Measurements from ENCODE around the gene PDCD5. TPM values are rescaled to one million over a fixed set of nuclear protein-coding genes. Genes with fewer than 3 reads are reported as not detected.
"Not testable (repeated sequence)": the region's sequence is repeated elsewhere in the genome, so short reads cannot be mapped to it uniquely, and the experiment has no call there.

The PDCD5 gene
- total RNA-seq, 4 donors from 2014 or later, result 14.7 to 82.6 (median 48.7) TPM

DNA sequence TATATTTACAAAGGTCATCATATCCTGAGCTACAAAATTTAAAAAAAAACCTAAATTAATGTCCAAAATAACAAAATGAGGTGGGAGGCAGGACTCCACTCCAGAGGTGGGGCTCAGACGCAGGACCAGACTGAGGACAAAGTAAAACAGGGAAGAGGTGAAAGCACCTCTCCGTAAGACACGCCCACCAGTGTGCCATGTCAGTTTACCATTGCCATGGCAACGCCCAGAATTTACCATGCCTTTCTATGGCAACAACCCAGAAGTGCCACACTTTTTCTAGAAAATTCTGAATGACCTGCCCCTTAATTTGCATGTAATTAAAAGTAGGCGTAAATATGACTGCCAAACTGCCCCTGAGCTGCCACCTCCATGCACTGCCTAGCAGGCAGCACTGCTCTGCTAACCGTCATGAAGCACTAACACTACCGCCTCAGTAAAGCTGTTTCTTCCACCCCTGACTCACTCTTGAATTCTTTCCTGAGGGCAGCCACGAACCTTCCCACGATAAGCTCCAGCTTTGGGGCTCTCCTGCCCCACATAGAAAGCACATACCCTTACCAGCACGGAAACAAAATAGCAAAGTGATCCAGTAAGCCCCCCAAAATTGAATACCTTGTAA, 22.3 kb upstream of the PDCD5 start:
- intact Hi-C loops (cut with DNase I; ENCODE audit: low total_unique reads), result no loop called here
- TF ChIP-seq POLR2A (IDR thresholded peaks at IDR 0.05), result no peak
- TF ChIP-seq, protein P1, sequence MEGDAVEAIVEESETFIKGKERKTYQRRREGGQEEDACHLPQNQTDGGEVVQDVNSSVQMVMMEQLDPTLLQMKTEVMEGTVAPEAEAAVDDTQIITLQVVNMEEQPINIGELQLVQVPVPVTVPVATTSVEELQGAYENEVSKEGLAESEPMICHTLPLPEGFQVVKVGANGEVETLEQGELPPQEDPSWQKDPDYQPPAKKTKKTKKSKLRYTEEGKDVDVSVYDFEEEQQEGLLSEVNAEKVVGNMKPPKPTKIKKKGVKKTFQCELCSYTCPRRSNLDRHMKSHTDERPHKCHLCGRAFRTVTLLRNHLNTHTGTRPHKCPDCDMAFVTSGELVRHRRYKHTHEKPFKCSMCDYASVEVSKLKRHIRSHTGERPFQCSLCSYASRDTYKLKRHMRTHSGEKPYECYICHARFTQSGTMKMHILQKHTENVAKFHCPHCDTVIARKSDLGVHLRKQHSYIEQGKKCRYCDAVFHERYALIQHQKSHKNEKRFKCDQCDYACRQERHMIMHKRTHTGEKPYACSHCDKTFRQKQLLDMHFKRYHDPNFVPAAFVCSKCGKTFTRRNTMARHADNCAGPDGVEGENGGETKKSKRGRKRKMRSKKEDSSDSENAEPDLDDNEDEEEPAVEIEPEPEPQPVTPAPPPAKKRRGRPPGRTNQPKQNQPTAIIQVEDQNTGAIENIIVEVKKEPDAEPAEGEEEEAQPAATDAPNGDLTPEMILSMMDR (IDR thresholded peaks at IDR 0.05), result no peak
- Histone ChIP-seq H3K9me3 (no peaks in the 10 kb centered on the region), H3K4me3 (no peak overlapping the region), H3K36me3 (no peaks in the 10 kb centered on the region), H3K27me3 (no peaks in the 10 kb centered on the region), H3K4me1 (no peaks in the 10 kb centered on the region), H3K27ac (no peak overlapping the region)
- no peak for DNase-seq

DNA sequence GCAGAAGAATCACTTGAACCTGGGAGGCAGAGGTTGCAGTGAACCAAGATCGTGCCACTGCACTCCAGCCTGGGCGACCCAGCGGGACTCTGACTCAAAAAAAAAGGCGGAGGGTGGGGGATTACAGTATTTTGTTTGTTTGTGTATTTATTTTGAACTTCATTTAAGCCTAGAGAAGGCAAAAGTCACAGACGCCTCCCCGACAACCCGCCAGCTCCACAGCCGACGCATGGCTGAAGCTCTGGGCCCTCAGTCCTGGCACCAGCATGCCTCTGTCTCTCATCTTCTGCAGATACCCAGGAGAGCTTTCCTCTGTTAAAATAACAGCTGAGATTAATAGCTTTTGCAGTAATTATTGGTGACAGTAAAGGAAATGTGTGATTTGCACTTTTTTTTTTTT, 17.2 kb upstream of the PDCD5 start:
- Histone ChIP-seq H3K4me3 (no peak overlapping the region), H3K4me1 (no peaks in the 10 kb centered on the region), H3K9me3 (no peaks in the 10 kb centered on the region), H3K27ac (no peak overlapping the region), H3K36me3 (no peaks in the 10 kb centered on the region), H3K27me3 (no peaks in the 10 kb centered on the region)
- intact Hi-C loops (cut with DNase I; ENCODE audit: low total_unique reads), result no loop called here
- DNase-seq, result no peak
- TF ChIP-seq POLR2A (IDR thresholded peaks at IDR 0.05), result no peak
- TF ChIP-seq, protein P1 (IDR thresholded peaks at IDR 0.05), result no peak

DNA sequence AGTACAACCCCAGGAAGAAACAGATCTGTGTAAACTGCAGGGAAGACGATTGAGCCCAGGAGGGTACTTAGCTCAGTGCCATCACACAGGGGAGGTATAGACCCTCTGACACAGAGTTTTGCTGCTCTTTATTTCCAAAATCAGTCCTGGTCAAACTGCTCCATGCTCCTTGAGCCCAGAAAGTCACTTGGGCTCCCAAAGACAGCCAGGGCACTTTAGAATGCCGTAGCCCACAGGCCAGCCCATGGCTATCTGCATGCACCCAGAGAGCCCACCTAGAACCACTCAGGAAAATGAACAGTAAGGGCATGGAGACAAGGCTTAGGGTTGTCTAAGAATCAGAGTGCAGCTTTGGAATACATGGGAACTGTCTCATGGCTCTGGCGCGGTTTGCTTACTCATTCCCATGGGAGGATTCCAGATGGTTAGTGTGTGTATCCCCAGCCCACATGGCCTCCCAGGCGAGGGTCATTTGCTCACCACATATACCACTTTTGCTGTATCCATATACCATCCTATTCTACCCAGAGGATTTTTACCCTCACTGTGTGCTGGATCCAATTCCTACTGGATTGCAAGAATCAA, 14.7 kb upstream of the PDCD5 start:
- TF ChIP-seq, protein P1 (IDR thresholded peaks at IDR 0.05), result no peak
- no peak for TF ChIP-seq POLR2A (IDR thresholded peaks at IDR 0.05)
- no peak overlapping the region for H3K4me3 ChIP-seq
- DNase-seq, result no peak
- H3K27ac ChIP-seq, result no peak overlapping the region
- no peaks in the 10 kb centered on the region for H3K27me3 ChIP-seq
- H3K36me3 ChIP-seq, result no peaks in the 10 kb centered on the region
- H3K9me3 ChIP-seq, result no peaks in the 10 kb centered on the region
- intact Hi-C loops (cut with DNase I; ENCODE audit: low total_unique reads), result no loop called here
- H3K4me1 ChIP-seq, result no peaks in the 10 kb centered on the region

DNA sequence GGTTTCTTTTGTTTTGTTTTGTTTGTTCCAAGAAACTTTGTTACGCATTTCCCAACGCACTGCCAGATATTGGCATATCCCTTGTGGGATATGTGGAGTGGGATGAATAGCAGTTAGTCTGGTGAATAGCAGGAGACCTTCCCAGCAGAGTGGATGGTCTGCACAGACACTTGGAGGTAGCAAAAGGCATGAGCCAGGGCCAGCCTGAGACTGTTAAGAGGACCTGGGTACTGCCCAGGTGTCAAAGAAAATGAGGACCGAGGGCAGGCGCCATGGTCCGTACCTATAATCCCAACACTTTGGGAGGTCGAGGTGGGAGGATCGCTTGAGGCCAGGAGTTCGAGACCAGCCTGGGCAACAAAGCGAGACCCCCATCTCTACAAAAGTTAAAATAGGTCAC, 13.5 kb upstream of the PDCD5 start:
- Histone ChIP-seq H3K27me3 (no peaks in the 10 kb centered on the region), H3K36me3 (no peaks in the 10 kb centered on the region), H3K4me3 (no peak overlapping the region), H3K4me1 (no peaks in the 10 kb centered on the region), H3K27ac (no peak overlapping the region), H3K9me3 (no peaks in the 10 kb centered on the region)
- no peak for DNase-seq
- TF ChIP-seq, protein P1 (IDR thresholded peaks at IDR 0.05), result no peak
- no peak for TF ChIP-seq POLR2A (IDR thresholded peaks at IDR 0.05)
- intact Hi-C loops (cut with DNase I; ENCODE audit: low total_unique reads), result no loop called here

DNA sequence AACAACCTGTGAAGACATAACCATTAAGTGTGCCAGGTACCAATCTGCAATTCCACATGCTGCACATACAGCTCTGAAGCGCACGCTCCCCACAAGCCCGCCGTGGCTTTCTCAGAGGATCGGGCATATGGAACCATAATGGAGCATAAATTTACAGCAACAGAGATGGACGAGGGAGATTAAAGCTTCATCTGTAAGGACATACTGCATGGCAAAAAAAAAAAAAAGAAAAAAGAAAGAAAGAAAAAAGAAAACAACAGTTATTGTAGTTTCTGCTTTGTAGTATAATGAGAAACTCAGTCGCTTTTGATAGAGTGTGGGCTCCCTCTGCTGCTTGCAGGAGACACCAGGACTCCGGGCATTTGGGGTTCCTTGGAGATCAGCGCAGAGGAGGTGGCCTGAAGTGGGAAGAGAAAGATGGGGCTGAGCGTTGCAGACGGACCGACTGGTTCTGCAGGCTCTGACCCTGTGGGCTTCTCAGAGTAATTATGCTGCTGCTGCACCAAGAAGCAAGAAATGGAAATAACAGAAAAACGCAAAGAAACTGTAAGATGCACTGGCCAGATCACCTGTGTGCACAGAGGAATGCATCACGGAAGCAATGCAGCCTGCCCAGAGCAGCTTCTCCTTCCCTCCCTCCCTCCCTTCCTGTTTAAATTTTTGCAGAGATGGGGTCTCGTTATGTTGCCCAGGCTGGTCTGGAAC, 10.8 kb upstream of the PDCD5 start:
- TF ChIP-seq POLR2A (IDR thresholded peaks at IDR 0.05), result no peak
- TF ChIP-seq, protein P1 (IDR thresholded peaks at IDR 0.05), result peak; percentile 47 to 74 (median 58)
- no peaks in the 10 kb centered on the region for H3K4me1 ChIP-seq
- intact Hi-C loops (cut with DNase I; ENCODE audit: low total_unique reads), result no loop called here
- H3K4me3 ChIP-seq, result no peak overlapping the region
- DNase-seq, result peak; percentile 46 to 50
- no peak overlapping the region for H3K27ac ChIP-seq
- no peaks in the 10 kb centered on the region for H3K27me3 ChIP-seq
- no peaks in the 10 kb centered on the region for H3K36me3 ChIP-seq
- H3K9me3 ChIP-seq, result no peaks in the 10 kb centered on the region

DNA sequence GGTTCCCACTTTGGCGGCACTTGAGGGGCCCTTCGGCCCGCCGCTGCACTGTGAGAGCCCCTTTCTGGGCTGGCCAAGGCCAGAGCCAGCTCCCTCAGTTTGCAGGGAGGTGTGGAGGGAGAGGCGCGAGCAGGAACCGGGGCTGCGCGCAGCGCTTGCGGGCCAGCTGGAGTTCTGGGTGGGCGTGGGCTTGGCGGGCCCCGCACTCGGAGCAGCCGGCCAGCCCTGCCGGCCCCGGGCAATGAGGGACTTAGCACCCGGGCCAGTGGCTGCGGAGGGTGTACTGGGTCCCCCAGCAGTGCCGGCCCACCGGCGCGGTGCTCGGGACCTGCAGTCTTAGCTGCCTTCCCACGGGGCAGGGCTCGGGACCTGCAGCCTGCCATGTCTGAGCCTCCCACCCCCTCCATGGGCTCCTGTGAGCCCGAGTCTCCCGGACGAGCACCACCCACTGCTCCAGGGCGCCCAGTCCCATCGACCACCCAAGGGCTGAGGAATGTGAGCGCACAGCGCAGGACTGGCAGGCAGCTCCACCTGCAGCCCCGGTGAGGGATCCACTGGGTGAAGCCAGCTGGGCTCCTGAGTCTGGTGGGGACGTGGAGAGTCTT, 9.4 kb upstream of the PDCD5 start:
- H3K9me3 ChIP-seq; H3K4me1 ChIP-seq; H3K27ac ChIP-seq; H3K4me3 ChIP-seq; H3K27me3 ChIP-seq; H3K36me3 ChIP-seq; intact Hi-C loops (cut with DNase I; ENCODE audit: low total_unique reads); DNase-seq: not testable (repeated sequence)

DNA sequence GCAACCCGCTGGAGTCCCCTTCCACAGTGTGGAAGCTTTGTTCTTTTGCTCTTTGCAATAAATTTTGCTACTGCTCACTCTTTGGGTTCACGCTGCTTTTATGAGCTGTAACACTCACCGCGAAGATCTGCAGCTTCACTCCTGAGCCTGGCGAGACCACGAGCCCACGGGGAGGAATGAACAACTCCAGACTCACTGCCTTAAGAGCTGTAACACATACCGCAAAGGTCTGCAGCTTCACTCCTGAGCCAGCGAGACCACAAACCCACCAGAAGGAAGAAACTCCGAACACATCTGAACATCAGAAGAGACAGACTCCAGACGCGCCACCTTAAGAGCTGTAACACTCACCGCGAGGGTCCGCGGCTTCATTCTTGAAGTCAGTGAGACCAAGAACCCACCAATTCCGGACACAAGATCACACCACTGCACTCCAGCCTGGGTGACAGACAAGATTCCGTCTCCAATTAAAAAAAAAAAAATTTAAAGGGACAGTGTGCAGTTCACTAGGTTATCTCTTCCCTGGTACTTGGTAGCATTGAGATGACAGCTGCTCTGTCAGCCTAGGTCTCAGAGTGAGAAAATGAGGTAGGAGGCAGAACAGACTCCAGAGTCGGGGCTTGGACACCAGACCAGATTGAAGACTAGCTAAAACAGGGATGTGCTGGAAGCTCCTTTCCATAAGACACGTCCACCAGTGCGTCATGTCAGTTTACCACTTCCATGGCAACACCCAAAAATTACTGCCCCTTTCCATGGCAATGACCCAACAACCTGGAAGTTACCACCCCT, 8.1 kb upstream of the PDCD5 start:
- H3K27me3 ChIP-seq; DNase-seq; H3K9me3 ChIP-seq; H3K27ac ChIP-seq; H3K4me3 ChIP-seq; H3K4me1 ChIP-seq; intact Hi-C loops (cut with DNase I; ENCODE audit: low total_unique reads); H3K36me3 ChIP-seq: not testable (repeated sequence)

Measured in uterus (tissue), 4 donors.